ENCODE measurements around the gene DPF3.

DPF3 gene

GRCh38 chr14:72589652-72590051 lies 304.2 kb downstream of the DPF3 start:
- no peak for DNase-seq (ENCODE audit: low read depth)
- TF ChIP-seq, protein P1, sequence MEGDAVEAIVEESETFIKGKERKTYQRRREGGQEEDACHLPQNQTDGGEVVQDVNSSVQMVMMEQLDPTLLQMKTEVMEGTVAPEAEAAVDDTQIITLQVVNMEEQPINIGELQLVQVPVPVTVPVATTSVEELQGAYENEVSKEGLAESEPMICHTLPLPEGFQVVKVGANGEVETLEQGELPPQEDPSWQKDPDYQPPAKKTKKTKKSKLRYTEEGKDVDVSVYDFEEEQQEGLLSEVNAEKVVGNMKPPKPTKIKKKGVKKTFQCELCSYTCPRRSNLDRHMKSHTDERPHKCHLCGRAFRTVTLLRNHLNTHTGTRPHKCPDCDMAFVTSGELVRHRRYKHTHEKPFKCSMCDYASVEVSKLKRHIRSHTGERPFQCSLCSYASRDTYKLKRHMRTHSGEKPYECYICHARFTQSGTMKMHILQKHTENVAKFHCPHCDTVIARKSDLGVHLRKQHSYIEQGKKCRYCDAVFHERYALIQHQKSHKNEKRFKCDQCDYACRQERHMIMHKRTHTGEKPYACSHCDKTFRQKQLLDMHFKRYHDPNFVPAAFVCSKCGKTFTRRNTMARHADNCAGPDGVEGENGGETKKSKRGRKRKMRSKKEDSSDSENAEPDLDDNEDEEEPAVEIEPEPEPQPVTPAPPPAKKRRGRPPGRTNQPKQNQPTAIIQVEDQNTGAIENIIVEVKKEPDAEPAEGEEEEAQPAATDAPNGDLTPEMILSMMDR (IDR thresholded peaks at IDR 0.05; ENCODE audit: control insufficient read depth, insufficient read depth, low read depth, low read length, missing control alignments), result no peak
- H3K4me3 ChIP-seq (ENCODE audit: control insufficient read depth, low read depth, low read length), result no peak overlapping the region

DNA sequence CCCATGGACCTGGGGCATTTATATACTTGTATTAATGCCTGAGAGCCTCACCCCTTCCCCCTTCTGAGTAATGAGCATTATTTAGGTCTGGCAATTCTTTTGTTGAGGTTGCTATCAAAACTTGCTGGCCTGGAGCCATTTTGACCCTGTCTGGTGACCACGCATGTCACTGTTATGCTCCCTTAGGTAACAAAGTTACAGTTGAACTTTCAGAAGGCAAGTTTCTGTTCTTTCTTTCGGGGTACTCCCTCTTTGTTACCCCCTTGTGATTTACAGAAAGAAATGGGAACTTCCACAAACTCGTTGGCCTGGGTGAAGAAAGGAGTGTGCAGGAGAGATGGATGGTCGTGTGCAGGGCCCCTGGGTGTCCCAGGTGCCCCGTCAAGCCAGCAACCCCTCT lies 305.4 kb downstream of the DPF3 start:
- TF ChIP-seq, protein P1 (IDR thresholded peaks at IDR 0.05; ENCODE audit: control insufficient read depth, insufficient read depth, low read depth, low read length, missing control alignments), result no peak
- no peak overlapping the region for H3K4me3 ChIP-seq (ENCODE audit: control insufficient read depth, low read depth, low read length)
- no peak for DNase-seq (ENCODE audit: low read depth)

DNA sequence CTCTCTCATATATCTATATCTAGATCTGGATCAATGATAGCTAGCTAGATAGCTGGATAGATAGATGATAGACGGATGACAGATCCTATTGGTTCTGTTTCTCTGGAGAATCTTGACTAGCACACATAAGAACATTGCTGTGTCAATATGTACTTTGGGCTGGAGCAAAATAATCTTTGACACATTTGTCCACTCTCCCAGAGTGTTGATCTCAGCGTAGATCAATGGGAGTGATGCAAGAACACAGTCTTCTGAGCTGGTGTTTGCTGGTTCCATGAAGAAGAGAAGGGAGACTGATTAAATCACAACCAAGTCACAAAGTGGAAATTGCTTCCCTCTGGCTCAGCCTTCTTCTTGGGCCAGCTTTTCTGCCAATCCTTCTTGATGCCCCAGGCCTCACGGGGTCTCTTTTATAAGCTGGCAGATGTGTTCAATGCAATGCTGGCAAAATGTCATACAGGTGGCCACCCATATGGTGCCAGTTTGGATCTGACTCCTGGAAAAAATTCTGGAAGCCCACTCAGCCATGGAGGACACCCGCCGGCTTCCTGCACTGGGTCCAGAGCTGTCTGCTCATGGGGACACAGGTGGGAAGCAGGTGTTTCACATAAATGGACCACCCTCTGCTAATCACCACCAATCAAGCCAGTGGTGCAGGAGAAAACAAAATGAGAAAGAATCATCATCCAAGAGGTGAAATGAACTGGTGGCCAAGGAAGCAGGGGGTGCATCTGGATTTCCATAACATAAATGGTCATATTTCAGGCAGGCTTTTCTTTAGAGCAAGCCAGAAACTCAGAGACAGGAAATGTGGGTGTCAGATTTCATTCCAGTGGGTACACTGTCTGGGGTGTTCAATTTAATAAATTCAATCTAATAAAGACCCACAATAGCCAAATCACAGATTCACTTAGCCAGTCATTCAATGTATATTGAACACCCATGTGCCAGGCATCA lies 310.3 kb downstream of the DPF3 start:
- TF ChIP-seq, protein P1 (IDR thresholded peaks at IDR 0.05; ENCODE audit: control insufficient read depth, insufficient read depth, low read depth, low read length, missing control alignments), result no peak
- H3K4me3 ChIP-seq (ENCODE audit: control insufficient read depth, low read depth, low read length), result no peak overlapping the region
- DNase-seq (ENCODE audit: low read depth), result no peak

- H3K4me3 ChIP-seq (ENCODE audit: control insufficient read depth, low read depth, low read length), result no peak overlapping the region
- TF ChIP-seq, protein P1 (IDR thresholded peaks at IDR 0.05; ENCODE audit: control insufficient read depth, insufficient read depth, low read depth, low read length, missing control alignments), result no peak
- DNase-seq (ENCODE audit: low read depth), result no peak
Measured at GRCh38 chr14:72582582-72582981, 311.3 kb downstream of the DPF3 start.

DNA sequence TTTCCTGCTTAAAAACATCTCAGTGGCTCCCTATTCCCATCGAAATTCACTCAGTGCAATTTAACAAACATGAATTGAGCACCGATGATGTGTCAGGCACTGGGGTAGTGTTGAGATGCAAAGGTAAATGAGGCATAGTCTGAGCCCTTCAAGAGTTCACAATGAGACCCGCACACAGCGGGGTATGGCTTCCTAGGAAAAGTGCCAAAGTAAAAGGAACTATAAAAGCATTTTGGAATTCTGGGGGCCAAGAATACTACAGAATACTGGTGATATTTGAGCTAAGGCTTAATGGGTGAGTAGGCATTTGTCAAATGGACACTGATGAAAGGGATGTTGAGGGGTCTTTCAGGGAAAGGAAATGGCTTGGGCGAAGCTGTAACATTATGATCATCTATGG lies 315.4 kb downstream of the DPF3 start:
- H3K4me3 ChIP-seq (ENCODE audit: control insufficient read depth, low read depth, low read length), result no peak overlapping the region
- no peak for DNase-seq (ENCODE audit: low read depth)
- TF ChIP-seq, protein P1 (IDR thresholded peaks at IDR 0.05; ENCODE audit: control insufficient read depth, insufficient read depth, low read depth, low read length, missing control alignments), result no peak

- H3K4me3 ChIP-seq (ENCODE audit: control insufficient read depth, low read depth, low read length), result no peak overlapping the region
- no peak for DNase-seq (ENCODE audit: low read depth)
- TF ChIP-seq, protein P1 (IDR thresholded peaks at IDR 0.05; ENCODE audit: control insufficient read depth, insufficient read depth, low read depth, low read length, missing control alignments), result no peak
Measured at GRCh38 chr14:72577521-72577920, 316.4 kb downstream of the DPF3 start.

All from AG09309 (cell line).